ENCODE results near the gene PRKAG2. TPM values are rescaled to one million over a fixed set of nuclear protein-coding genes. Genes with fewer than 3 reads are reported as not detected.

PRKAG2 gene
- total RNA-seq, 1 donor from 2014 or later, result 21.1 TPM

- DNase-seq (ENCODE audit: low read depth), result no peak
- Histone ChIP-seq H3K36me3 (ENCODE audit: control insufficient read depth, insufficient read depth, low read length) (no peaks in the 10 kb centered on the region), H3K4me3 (ENCODE audit: low read depth, low read length) (no peak overlapping the region), H3K27me3 (ENCODE audit: control insufficient read depth, insufficient read depth, low read length) (peaks cover 38% of the 10 kb centered on the region)
- TF ChIP-seq CTCF (IDR thresholded peaks at IDR 0.05; ENCODE audit: insufficient read depth, low read length, poor library complexity, severe bottlenecking), result no peak
Measured at GRCh38 chr7:151871904-151872303, 5.0 kb downstream of the PRKAG2 start.

GRCh38 chr7:151871189-151871735 lies 5.7 kb downstream of the PRKAG2 start:
- TF ChIP-seq CTCF (IDR thresholded peaks at IDR 0.05; ENCODE audit: insufficient read depth, low read length, poor library complexity, severe bottlenecking), result no peak
- Histone ChIP-seq H3K27me3 (ENCODE audit: control insufficient read depth, insufficient read depth, low read length) (peaks cover 32% of the 10 kb centered on the region), H3K36me3 (ENCODE audit: control insufficient read depth, insufficient read depth, low read length) (no peaks in the 10 kb centered on the region), H3K4me3 (ENCODE audit: low read depth, low read length) (no peak overlapping the region)
- no peak for DNase-seq (ENCODE audit: low read depth)

- Histone ChIP-seq H3K27me3 (ENCODE audit: control insufficient read depth, insufficient read depth, low read length) (peaks cover 24% of the 10 kb centered on the region), H3K36me3 (ENCODE audit: control insufficient read depth, insufficient read depth, low read length) (no peaks in the 10 kb centered on the region), H3K4me3 (ENCODE audit: low read depth, low read length) (no peak overlapping the region)
- no peak for TF ChIP-seq CTCF (IDR thresholded peaks at IDR 0.05; ENCODE audit: insufficient read depth, low read length, poor library complexity, severe bottlenecking)
- no peak for DNase-seq (ENCODE audit: low read depth)
Measured at GRCh38 chr7:151869968-151870918, 6.7 kb downstream of the PRKAG2 start.

- H3K27me3 ChIP-seq (ENCODE audit: control insufficient read depth, insufficient read depth, low read length), result peaks cover 20% of the 10 kb centered on the region
- H3K4me3 ChIP-seq (ENCODE audit: low read depth, low read length), result no peak overlapping the region
- H3K36me3 ChIP-seq (ENCODE audit: control insufficient read depth, insufficient read depth, low read length), result no peaks in the 10 kb centered on the region
- no peak for DNase-seq (ENCODE audit: low read depth)
- no peak for TF ChIP-seq CTCF (IDR thresholded peaks at IDR 0.05; ENCODE audit: insufficient read depth, low read length, poor library complexity, severe bottlenecking)
Measured at GRCh38 chr7:151869455-151869854, 7.5 kb downstream of the PRKAG2 start.

GRCh38 chr7:151869109-151869428 lies 7.8 kb downstream of the PRKAG2 start:
- H3K27me3 ChIP-seq (ENCODE audit: control insufficient read depth, insufficient read depth, low read length), result peaks cover 20% of the 10 kb centered on the region
- no peak for TF ChIP-seq CTCF (IDR thresholded peaks at IDR 0.05; ENCODE audit: insufficient read depth, low read length, poor library complexity, severe bottlenecking)
- no peak for DNase-seq (ENCODE audit: low read depth)

More at GRCh38 chr7:151869109-151869428, 7.8 kb downstream of the PRKAG2 start:
- H3K36me3 ChIP-seq (ENCODE audit: control insufficient read depth, insufficient read depth, low read length), result no peaks in the 10 kb centered on the region
- H3K4me3 ChIP-seq (ENCODE audit: low read depth, low read length), result no peak overlapping the region
